ENCODE results near the gene THSD4. TPM values are rescaled to one million over a fixed set of nuclear protein-coding genes. Genes with fewer than 3 reads are reported as not detected.

The THSD4 gene
- total and polyA plus RNA-seq, 2 of the 8 experiments (the other 6 are each of a cell fraction or from before 2014, with no cell fraction given), result 2.5 to 6.2 TPM

DNA sequence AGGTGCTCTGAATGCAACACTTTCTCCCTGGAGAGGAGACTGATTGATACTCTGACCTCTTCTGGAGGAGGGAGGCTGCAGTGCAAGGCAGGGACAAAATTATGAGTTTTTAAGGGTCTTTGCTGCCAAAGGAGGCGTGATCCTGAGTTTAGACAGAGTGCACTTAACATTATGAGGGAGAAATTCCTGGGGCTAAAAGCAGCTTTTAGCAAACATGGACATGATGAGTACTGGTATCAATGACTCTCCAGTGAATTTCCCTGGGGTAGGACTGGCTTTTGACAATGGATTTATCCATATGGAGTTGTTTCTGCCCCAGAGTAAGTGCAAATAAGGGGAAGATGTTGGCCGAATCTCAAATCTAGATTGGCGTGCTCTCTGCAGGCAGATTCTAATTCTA, 133.1 kb downstream of the THSD4 start:
- Histone ChIP-seq H3K56ac (replicated peaks; ENCODE audit: insufficient read length, low read depth, low read length) (no peak overlapping the region), H2BK20ac (ENCODE audit: low read length) (no peak overlapping the region), H3K36me3 (ENCODE audit: control insufficient read depth in 2 of 4, insufficient read depth in 4 of 4, low read length in 3 of 4) (no peaks in the 10 kb centered on the region), H3K18ac (ENCODE audit: extremely low read depth, low read length) (no peak overlapping the region), H3K14ac (ENCODE audit: insufficient read length) (no peak overlapping the region), H3K79me2 (ENCODE audit: control insufficient read depth in 1 of 2, insufficient read depth in 2 of 2, low read length in 2 of 2) (no peaks in the 10 kb centered on the region), H4K8ac (ENCODE audit: extremely low read depth, insufficient read depth, low read length) (no peak overlapping the region), H3K79me1 (ENCODE audit: low read depth, low read length) (no peaks in the 10 kb centered on the region), H3K27me3 (replicated peaks in 1 of 4; ENCODE audit: control insufficient read depth in 3 of 4, extremely low read depth in 1 of 4, insufficient read depth in 3 of 4, low read length in 3 of 4) (no peaks in the 10 kb centered on the region), H4K20me1 (replicated peaks in 1 of 2; ENCODE audit: control insufficient read depth in 1 of 2, insufficient read depth in 2 of 2, low read length in 2 of 2) (no peaks in the 10 kb centered on the region), H2BK15ac (ENCODE audit: low read length) (no peak overlapping the region), H3K4me1 (replicated peaks in 1 of 4; ENCODE audit: control insufficient read depth in 3 of 4, insufficient read depth in 4 of 4, low read length in 3 of 4) (no peaks in the 10 kb centered on the region), H3K4me3 (ENCODE audit: extremely low read depth in 1 of 4, insufficient read depth in 2 of 4, low read depth in 3 of 4, low read length in 4 of 4) (no peak overlapping the region), H2BK120ac (replicated peaks; ENCODE audit: low read depth, low read length) (no peak overlapping the region), H3K9ac (replicated peaks in 1 of 4; ENCODE audit: extremely low read depth in 1 of 4, low read depth in 3 of 4, low read length in 3 of 4) (no peak overlapping the region), H3K9me3 (ENCODE audit: insufficient read depth in 2 of 2, low read depth in 1 of 2, low read length in 1 of 2) (no peaks in the 10 kb centered on the region), H2AK5ac (ENCODE audit: low read depth, low read length) (no peak overlapping the region), H3K27ac (ENCODE audit: low read depth, low read length) (no peak overlapping the region), H2AFZ (ENCODE audit: low read length) (no peak overlapping the region), H3K23me2 (ENCODE audit: low read depth, low read length) (no peaks in the 10 kb centered on the region), H2BK12ac (ENCODE audit: low read depth, low read length) (no peak overlapping the region), H4K5ac (ENCODE audit: insufficient read length, low read depth, low read length) (no peak overlapping the region), H3K4me2 (ENCODE audit: insufficient read depth in 1 of 2, low read depth in 2 of 2, low read length in 2 of 2) (no peak overlapping the region), H4K91ac (replicated peaks; ENCODE audit: insufficient read length, low read length) (no peak overlapping the region), H2BK5ac (ENCODE audit: low read depth, low read length) (no peak overlapping the region), H3K23ac (ENCODE audit: insufficient read length) (no peak overlapping the region), H3K4ac (replicated peaks; ENCODE audit: insufficient read length, low read depth, low read length) (no peak overlapping the region)
- 93% methylated on average over 3 of the region's 3 CpGs; no CpG with 5 or more reads in 1 of the 2 experiments for WGBS, 2 experiments (ENCODE audit: extremely low coverage in 1 of 2, insufficient coverage in 1 of 2, insufficient read length in 1 of 2, insufficient replicate concordance in 2 of 2, low coverage in 1 of 2, low lambda C conversion rate in 2 of 2, missing lambda C conversion rate in 1 of 2)
- CTCF ChIA-PET (ENCODE audit: partially characterized antibody), result interaction anchor here (0.9 to 1.5 kb wide), 2 partner anchors 8 to 9 kb away, joined by 5 to 6 read pairs; no protein-coding TSS in a partner anchor
- DNase-seq (ENCODE audit: low read depth in 1 of 2, low spot score in 2 of 2) (no peak), FAIRE-seq (no peak)
- POLR2A ChIA-PET (ENCODE audit: partially characterized antibody), result interaction anchor here (1.7 kb wide), 1 partner anchor 9 kb away, joined by 4 read pairs; no protein-coding TSS in a partner anchor
- TF ChIP-seq RBBP5 (IDR thresholded peaks at IDR 0.05; ENCODE audit: borderline replicate concordance, low read depth, low read length), result no peak
- TF ChIP-seq, protein P1, sequence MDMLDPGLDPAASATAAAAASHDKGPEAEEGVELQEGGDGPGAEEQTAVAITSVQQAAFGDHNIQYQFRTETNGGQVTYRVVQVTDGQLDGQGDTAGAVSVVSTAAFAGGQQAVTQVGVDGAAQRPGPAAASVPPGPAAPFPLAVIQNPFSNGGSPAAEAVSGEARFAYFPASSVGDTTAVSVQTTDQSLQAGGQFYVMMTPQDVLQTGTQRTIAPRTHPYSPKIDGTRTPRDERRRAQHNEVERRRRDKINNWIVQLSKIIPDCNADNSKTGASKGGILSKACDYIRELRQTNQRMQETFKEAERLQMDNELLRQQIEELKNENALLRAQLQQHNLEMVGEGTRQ (IDR thresholded peaks at IDR 0.05; ENCODE audit: low read length), result no peak
- TF ChIP-seq, protein P2, sequence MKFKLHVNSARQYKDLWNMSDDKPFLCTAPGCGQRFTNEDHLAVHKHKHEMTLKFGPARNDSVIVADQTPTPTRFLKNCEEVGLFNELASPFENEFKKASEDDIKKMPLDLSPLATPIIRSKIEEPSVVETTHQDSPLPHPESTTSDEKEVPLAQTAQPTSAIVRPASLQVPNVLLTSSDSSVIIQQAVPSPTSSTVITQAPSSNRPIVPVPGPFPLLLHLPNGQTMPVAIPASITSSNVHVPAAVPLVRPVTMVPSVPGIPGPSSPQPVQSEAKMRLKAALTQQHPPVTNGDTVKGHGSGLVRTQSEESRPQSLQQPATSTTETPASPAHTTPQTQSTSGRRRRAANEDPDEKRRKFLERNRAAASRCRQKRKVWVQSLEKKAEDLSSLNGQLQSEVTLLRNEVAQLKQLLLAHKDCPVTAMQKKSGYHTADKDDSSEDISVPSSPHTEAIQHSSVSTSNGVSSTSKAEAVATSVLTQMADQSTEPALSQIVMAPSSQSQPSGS (IDR thresholded peaks at IDR 0.05; ENCODE audit: low read length), result no peak
- no peak for TF ChIP-seq TEAD4 (IDR thresholded peaks at IDR 0.05; ENCODE audit: low read depth, low read length)
- TF ChIP-seq SAP30 (IDR thresholded peaks at IDR 0.05; ENCODE audit: insufficient read depth, insufficient replicate concordance, low read length), result no peak

Measured in H1 (cell line).